Tibial nerve (tissue), 4 donors: ENCODE measurements around the gene SLC15A5. TPM values are rescaled to one million over a fixed set of nuclear protein-coding genes. Genes with fewer than 3 reads are reported as not detected.

Experiments
- DNase-seq, 2 donors: peaks; one replicate each; pipeline ENCODE4 v3.0.0-alpha.2; 2019; ENCODE audit warnings: low spot score in 2 of 2
- H3K27ac ChIP-seq, 4 donors: fragments of 200-600 bp; sonication (generic) in 3 of 4; one replicate each; pipeline ENCODE4 v1.5.1; 2017 to 2019; ENCODE audit warnings: mild to moderate bottlenecking in 1 of 4
- H3K27me3 ChIP-seq, 2 donors: fragments of 200-600 bp; sonication (generic) in 1 of 2; one replicate each; pipeline versions ENCODE4 v1.5.1 to v1.6.0; 2017 to 2019
- H3K36me3 ChIP-seq, 3 donors: fragments of 200-600 bp; sonication (generic); one replicate each; pipeline ENCODE4 v1.5.1; 2018 to 2019
- H3K4me1 ChIP-seq, 4 donors: fragments of 200-600 bp; sonication (generic) in 3 of 4; one replicate each; pipeline ENCODE4 v1.5.1; 2017 to 2019
- H3K4me3 ChIP-seq, 4 donors: fragments of 200-600 bp; sonication (generic) in 3 of 4; one replicate each; pipeline ENCODE4 v1.5.1; 2017 to 2019; ENCODE audit warnings: mild to moderate bottlenecking in 1 of 4, moderate library complexity in 1 of 4
- H3K9me3 ChIP-seq, 4 donors: fragments of 200-600 bp; sonication (generic) in 3 of 4; one replicate each; pipeline ENCODE4 v1.5.1; 2017 to 2019
- EP300 ChIP-seq, 2 donors: sonication (generic); formaldehyde crosslinking; IDR thresholded peaks; one replicate each; pipeline ENCODE4 v1.6.1; 2017; ENCODE audit warnings: antibody characterized with exemption in 2 of 2, mild to moderate bottlenecking in 1 of 2
- POLR2A ChIP-seq, 2 donors: fragments of 450-650 bp; IDR thresholded peaks; one replicate each; pipeline ENCODE4 v1.6.1; 2017; ENCODE audit warnings: antibody characterized with exemption in 2 of 2, mild to moderate bottlenecking in 2 of 2, moderate library complexity in 2 of 2
- WGBS, 2 donors: methylation state at CpG; one replicate each; pipeline ENCODE4 v1.1.5; 2018; 5-methylcytosine and 5-hydroxymethylcytosine counted together
- total RNA-seq, 4 donors: library from RNA; depleted of rRNA; stranded (reverse); fragments of >200 nt; gene quantifications; one replicate each; pipeline ENCODE4 v1.1.0, GENCODE V29; 2016
- TF ChIP-seq, protein P1 (sequence below), 5 experiments: fragments of 200-600 bp in 3 of 5; fragments of 450-650 bp in 2 of 5; sonication (generic) in 3 of 5; IDR thresholded peaks; one replicate each; pipeline ENCODE4 v1.5.1; 2016 to 2019; ENCODE audit warnings: antibody characterized with exemption in 5 of 5, mild to moderate bottlenecking in 3 of 5, moderate library complexity in 2 of 5

Gene SLC15A5
- total RNA-seq, 4 donors from 2014 or later: not detected

DNA sequence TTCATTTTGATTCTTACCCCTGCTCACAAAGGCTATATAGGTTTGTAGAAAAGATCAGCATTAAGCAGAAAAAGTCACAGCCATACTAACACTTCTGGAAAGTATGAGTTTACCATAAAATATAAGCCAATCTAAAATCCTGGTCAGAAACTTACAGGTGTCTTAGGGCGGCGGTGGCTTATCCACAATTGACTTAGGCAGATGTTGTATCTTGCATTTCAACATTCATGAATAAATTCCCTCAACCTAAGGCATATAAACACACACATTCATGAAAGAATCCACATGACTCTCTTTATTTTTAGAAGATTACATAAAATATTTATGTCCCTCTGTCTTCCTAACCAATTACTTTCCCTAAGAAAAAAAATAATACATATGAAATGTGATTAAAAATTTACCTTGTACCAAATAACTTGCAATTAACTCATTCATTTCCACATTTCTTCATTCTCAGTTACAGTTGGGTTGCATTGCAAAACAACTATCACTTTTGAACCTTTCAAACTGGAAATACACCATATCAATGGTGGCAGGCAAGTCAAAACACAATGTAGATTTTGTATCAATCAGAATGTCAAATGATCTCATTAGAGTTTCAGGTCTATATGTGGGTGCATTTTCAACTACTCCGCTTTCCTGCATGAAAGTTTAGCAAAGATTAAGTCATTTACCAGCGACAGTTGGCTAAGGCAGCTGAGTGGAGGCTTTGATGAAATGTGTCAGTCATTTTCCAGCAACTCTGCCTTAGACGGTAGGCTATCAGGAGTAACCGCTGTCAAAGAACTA, 124.4 kb downstream of the SLC15A5 start:
- Histone ChIP-seq H3K27me3 (no peaks in the 10 kb centered on the region), H3K9me3 (no peaks in the 10 kb centered on the region), H3K27ac (no peak overlapping the region), H3K36me3 (no peaks in the 10 kb centered on the region), H3K4me1 (peaks cover 0 to 8% (median 0%) of the 10 kb centered on the region in 4 donors), H3K4me3 (no peak overlapping the region)
- TF ChIP-seq EP300 (IDR thresholded peaks at IDR 0.05) (no peak), POLR2A (IDR thresholded peaks at IDR 0.05) (no peak)
- TF ChIP-seq, protein P1, sequence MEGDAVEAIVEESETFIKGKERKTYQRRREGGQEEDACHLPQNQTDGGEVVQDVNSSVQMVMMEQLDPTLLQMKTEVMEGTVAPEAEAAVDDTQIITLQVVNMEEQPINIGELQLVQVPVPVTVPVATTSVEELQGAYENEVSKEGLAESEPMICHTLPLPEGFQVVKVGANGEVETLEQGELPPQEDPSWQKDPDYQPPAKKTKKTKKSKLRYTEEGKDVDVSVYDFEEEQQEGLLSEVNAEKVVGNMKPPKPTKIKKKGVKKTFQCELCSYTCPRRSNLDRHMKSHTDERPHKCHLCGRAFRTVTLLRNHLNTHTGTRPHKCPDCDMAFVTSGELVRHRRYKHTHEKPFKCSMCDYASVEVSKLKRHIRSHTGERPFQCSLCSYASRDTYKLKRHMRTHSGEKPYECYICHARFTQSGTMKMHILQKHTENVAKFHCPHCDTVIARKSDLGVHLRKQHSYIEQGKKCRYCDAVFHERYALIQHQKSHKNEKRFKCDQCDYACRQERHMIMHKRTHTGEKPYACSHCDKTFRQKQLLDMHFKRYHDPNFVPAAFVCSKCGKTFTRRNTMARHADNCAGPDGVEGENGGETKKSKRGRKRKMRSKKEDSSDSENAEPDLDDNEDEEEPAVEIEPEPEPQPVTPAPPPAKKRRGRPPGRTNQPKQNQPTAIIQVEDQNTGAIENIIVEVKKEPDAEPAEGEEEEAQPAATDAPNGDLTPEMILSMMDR (IDR thresholded peaks at IDR 0.05): no peak
- no peak for DNase-seq
- 67 to 76% methylated on average over 6 of the region's 6 CpGs for WGBS, 2 donors

DNA sequence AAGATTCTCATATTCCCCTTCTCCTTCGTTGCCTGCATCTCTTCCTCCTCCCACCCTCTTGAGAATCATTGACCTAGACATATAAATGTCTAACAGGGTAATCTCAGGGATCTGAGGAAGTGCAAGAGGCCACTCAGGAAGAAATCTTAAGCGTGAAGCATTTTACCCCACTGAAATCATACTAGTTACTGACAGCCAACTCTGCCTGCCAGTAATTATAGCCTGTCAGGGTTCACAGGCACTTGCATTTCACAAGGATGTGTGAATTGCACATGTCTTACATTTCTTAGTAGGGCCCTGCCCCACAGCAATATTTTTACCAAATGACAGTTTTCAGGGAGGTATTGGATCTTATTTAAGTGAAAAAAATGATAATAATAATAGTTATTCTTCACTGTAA, 127.2 kb downstream of the SLC15A5 start:
- WGBS, 2 donors: 9 to 15% methylated on average over 2 of the region's 2 CpGs

DNA sequence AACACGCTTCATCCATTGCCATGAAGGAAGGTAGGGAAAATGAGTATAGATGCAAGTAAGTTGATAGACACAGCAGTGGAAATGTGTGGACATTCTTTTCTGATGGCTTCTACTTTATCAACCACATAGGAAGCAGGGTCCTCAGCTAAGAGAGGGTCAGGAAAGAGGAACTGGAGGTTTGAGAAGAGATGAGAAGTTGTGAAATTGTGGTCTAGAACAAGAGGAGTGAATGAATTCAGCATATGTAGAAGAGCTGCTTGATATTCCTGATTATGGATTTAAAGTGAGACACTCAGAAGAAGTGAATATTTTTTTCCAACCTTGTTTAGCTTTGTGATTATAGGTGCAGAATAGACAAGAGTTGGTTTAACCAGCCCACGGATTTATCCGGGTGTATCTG, 128.5 kb downstream of the SLC15A5 start:
- H3K27ac ChIP-seq: no peak overlapping the region
- H3K4me3 ChIP-seq: no peak overlapping the region
- no peaks in the 10 kb centered on the region for H3K9me3 ChIP-seq
- no peak for DNase-seq
- no peaks in the 10 kb centered on the region for H3K27me3 ChIP-seq
- TF ChIP-seq POLR2A (IDR thresholded peaks at IDR 0.05) (no peak), EP300 (IDR thresholded peaks at IDR 0.05) (no peak)
- no peaks in the 10 kb centered on the region for H3K36me3 ChIP-seq
- 90 to 93% methylated on average over 3 of the region's 3 CpGs for WGBS, 2 donors
- H3K4me1 ChIP-seq: peaks cover 0 to 8% (median 0%) of the 10 kb centered on the region in 4 donors

More for the DNA sequence above, 127.2 kb downstream of the SLC15A5 start:
- Histone ChIP-seq H3K4me3 (no peak overlapping the region), H3K9me3 (no peaks in the 10 kb centered on the region), H3K36me3 (no peaks in the 10 kb centered on the region), H3K27ac (no peak overlapping the region), H3K27me3 (no peaks in the 10 kb centered on the region), H3K4me1 (peaks cover 0 to 8% (median 0%) of the 10 kb centered on the region in 4 donors)
- no peak for DNase-seq
- TF ChIP-seq, protein P1 (IDR thresholded peaks at IDR 0.05): no peak
- TF ChIP-seq POLR2A (IDR thresholded peaks at IDR 0.05) (no peak), EP300 (IDR thresholded peaks at IDR 0.05) (no peak)

Other genes with a start within 250 kb of the SLC15A5 start
- 100 to 1,000 TPM in 3 of 4 donors, 10 to 100 TPM in 1; 61.2 to 301 (median 108) TPM for gene MGST1, start 70.0 kb upstream of the SLC15A5 start, total RNA-seq